Mammary epithelial cell (primary cell): ENCODE data around the gene COBL.

ENCODE experiments used
- EZH2 ChIP-seq: IDR thresholded peaks from 2 replicates; pipeline ENCODE4 v1.6.1; 2012; ENCODE audit warnings: low read length, inconsistent platforms, borderline replicate concordance
- TF ChIP-seq, protein P1 (sequence below), 2 donors: IDR thresholded peaks in 1 of 2; conservative IDR thresholded peaks in 1 of 2; 2 replicates each; pipeline ENCODE4 v1.5.1; 2011 to 2012; ENCODE audit warnings: inconsistent platforms in 2 of 2, low read length in 2 of 2, mild to moderate bottlenecking in 2 of 2, control low read depth in 1 of 2, low read depth in 1 of 2; ENCODE audit not compliant: insufficient read depth in 1 of 2; ENCODE audit errors: extremely low read depth in 1 of 2

DNA sequence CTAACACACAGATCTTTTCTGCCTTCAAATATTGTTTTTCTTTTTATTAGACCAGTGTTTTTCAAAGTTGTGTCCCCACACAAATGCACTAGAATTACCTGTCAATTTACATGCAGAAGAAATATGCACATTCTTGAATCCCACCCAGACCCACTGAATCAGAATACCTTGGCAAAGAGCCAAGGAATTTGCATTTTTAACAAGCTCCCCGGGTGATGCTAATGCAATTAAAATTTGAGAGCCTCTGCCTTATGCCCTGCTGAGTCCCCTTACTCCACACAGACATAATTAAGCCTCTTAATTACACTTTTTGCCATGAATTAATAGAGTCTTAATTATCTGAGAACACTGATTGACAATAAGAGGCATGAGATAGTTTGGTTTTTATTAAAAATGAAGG is 332.8 kb downstream of the COBL start:
- TF ChIP-seq, protein P1, sequence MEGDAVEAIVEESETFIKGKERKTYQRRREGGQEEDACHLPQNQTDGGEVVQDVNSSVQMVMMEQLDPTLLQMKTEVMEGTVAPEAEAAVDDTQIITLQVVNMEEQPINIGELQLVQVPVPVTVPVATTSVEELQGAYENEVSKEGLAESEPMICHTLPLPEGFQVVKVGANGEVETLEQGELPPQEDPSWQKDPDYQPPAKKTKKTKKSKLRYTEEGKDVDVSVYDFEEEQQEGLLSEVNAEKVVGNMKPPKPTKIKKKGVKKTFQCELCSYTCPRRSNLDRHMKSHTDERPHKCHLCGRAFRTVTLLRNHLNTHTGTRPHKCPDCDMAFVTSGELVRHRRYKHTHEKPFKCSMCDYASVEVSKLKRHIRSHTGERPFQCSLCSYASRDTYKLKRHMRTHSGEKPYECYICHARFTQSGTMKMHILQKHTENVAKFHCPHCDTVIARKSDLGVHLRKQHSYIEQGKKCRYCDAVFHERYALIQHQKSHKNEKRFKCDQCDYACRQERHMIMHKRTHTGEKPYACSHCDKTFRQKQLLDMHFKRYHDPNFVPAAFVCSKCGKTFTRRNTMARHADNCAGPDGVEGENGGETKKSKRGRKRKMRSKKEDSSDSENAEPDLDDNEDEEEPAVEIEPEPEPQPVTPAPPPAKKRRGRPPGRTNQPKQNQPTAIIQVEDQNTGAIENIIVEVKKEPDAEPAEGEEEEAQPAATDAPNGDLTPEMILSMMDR (conservative IDR thresholded peaks at IDR 0.05 in 1 of 2, IDR thresholded peaks at IDR 0.05 in 1 of 2; ENCODE audit: extremely low read depth in 1 of 2, insufficient read depth in 1 of 2, low read depth in 1 of 2, low read length in 2 of 2), result no peak
- no peak for TF ChIP-seq EZH2
